ENCODE measurements around the gene TOE1. TPM values are rescaled to one million over a fixed set of nuclear protein-coding genes. Genes with fewer than 3 reads are reported as not detected.

TOE1 gene
- polyA plus RNA-seq, 3 donors, result 13.2 to 15.1 (median 14.9) TPM

DNA sequence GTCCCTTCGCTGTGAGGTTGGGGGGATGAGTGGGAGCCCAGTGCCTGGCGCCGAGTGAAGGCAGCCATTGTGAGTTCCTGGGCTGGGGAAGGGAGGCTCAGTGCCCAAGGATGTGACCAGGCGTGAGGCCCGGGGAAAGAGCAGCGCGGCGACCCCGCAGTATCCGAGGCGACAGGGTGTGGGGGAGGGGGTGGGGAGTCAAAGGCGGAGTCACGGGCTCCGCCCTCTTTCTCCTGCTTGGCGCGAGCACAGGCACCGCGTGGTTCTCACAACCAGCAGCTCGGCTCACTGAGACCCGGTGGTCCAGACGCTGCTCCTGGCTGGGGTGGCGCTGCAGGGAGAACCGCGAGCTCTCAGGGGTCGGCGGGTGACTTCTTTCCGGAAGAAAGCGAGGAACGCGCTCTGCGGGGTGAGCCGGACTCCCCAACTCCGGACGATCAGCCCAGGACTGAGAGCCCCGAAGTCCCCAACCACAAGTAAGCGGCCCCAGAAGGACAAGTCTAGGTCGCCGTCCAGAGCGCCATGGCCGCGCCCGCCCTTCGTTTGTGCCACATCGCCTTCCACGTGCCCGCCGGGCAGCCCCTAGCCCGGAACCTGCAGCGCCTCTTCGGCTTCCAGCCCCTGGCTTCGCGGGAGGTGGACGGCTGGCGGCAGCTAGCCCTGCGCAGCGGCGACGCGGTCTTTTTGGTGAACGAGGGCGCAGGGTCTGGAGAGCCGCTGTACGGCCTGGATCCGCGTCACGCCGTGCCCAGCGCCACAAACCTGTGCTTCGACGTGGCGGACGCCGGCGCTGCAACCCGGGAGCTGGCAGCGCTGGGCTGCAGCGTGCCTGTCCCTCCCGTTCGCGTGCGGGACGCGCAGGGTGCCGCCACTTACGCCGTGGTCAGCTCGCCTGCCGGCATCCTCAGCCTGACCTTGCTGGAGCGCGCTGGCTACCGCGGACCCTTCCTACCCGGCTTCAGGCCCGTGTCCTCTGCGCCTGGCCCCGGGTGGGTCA lies 13.0 kb upstream of the TOE1 start, which contains the start of gene HPDL:
TSS of gene HPDL (plus strand) at position 269 of the 997 bp plus-strand sequence. CDS start at position 523, 254 bp downstream.
- DNase-seq (ENCODE audit: low read depth in 3 of 3, low spot score in 2 of 3), result peak in 2 of 3 donors; percentile 73 to 79

- DNase-seq (ENCODE audit: low read depth in 3 of 3, low spot score in 2 of 3), result no peak
These were observed 12.1 kb upstream of the TOE1 start for GRCh38 chr1:45327644-45328515.

GRCh38 chr1:45328680-45329079 lies 11.3 kb upstream of the TOE1 start:
- no peak for DNase-seq (ENCODE audit: low read depth in 3 of 3, low spot score in 2 of 3)

GRCh38 chr1:45329445-45329844 lies 10.5 kb upstream of the TOE1 start:
- DNase-seq (ENCODE audit: low read depth in 3 of 3, low spot score in 2 of 3), result no peak

DNA sequence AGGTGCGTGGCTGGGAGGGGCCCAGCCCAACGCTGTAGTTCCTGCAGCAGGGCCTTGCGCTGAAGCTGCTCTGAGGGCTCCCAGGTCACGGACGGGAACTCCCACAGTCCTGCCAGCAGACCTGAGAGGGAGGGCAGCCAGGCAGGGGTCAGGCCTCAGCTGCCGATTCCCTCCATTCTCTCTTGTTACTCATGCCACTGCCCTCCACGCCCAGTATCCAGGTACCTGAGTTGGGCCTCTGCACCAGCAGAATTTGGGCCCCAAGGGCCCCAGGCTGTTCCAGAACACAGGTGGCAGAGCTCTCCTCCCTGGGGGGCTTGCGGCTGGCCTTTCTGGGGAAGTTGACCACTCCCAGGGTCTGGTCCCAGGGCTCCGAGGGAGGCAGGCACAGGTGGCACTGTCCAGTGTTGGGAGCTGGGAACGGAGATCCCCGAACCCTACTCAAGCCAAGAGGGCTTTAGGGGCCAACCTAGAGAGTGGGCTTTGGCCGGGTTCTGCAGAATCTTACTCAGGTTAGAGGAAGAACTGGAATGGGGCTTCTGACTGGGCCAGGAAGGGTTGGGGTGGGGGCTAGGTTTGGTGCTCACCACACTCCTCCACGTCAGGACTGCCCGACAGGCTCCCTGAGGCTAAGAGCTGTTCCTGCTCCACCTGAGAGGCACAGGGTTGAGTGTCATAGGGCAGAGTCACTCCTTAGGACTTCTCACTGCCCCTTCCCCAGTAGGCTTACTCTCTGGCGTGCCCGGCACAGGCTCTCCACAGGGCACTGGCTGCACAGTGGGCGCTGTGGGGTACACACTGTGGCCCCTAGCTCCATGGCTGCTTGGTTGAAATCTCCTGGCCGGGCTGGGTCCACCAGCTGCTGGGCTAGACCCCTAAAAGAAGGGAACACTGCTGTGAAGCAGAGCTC lies 8.3 kb upstream of the TOE1 start:
- DNase-seq (ENCODE audit: low read depth in 3 of 3, low spot score in 2 of 3), result no peak

- no peak for DNase-seq (ENCODE audit: low read depth in 3 of 3, low spot score in 2 of 3)
These were observed 7.6 kb upstream of the TOE1 start for GRCh38 chr1:45332346-45332720.

- DNase-seq (ENCODE audit: low read depth in 3 of 3, low spot score in 2 of 3), result no peak
These were observed 5.4 kb upstream of the TOE1 start for GRCh38 chr1:45334308-45335245.

GRCh38 chr1:45335855-45336324 lies 4.1 kb upstream of the TOE1 start:
- DNase-seq (ENCODE audit: low read depth in 3 of 3, low spot score in 2 of 3), result no peak

DNA sequence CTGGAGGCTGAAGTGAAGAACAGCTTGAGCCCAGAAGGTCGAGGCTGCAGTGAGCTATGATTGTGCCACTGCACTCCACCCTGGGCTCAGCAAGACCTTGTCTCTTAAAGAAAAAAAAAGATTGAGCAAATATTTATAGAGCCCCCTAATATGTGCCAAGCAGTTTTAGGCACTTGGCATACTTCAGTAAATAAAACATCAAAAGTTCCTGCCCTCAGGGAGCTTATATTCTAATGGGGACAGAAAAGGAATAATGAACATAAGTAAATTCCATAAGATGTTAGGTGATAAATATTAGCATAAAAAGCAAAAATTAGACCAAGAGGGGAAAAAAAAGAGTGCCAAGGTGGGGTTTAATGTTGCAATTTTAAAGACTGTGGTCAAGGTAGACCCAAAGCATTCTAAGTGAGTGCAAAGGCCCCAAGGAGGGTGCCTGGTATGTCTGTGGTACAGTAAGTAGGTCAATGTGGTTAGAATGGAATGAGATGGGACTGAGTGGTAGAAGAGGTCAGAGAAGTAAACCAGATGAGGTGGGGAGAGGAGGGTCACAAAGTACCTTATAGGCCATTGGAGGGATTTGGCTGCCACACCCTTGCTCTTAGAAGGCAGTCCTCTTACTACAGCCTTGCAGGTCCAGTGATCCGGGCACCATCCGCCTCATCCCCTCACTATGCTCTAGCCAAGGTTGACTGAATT lies 2.2 kb upstream of the TOE1 start:
- no peak for DNase-seq (ENCODE audit: low read depth in 3 of 3, low spot score in 2 of 3)

- DNase-seq (ENCODE audit: low read depth in 3 of 3, low spot score in 2 of 3), result no peak
These were observed 971 bp downstream of the TOE1 start for GRCh38 chr1:45340816-45341466.

DNA sequence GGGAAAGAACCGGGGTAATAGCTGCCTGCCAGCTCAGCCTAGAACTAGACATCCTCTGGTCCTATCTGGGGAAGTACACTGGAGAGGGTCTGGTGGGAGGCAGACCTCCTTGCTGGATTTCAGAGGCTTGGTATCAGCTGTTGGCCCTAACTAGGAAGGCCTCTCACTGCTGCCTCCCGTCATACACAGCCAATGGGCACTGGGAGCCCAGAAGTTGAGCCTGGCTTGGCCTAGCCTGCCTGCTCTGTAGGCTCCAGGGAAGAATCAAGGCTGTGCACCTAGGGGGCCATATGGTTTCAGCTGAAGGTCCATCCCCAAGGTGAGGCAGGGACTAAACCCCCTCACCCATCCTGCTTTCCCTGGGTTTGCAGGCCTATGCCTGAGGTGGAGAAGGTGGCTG lies 4.5 kb downstream of the TOE1 start:
- no peak for DNase-seq (ENCODE audit: low read depth in 3 of 3, low spot score in 2 of 3)

GRCh38 chr1:45345014-45345413 lies 5.0 kb downstream of the TOE1 start:
- no peak for DNase-seq (ENCODE audit: low read depth in 3 of 3, low spot score in 2 of 3)

DNA sequence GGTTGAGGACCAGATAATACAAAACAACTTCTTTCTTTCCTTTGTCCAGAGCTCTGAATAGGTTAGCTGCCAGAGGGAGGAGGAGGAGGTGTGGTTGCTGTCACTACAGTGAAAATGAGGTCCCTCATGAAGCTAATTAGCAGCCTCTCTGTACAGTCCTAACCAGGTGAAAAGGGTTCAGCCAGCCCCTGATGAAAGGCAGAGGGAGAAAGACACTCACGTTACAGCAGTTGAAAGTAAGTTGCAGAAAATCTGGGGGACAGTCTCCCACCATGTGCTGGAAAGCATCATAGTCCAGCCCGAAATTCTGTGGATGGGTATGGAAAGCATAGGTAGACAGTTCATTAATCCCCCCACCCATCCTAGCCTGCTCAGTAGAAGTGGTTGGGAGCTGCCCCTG lies 6.5 kb downstream of the TOE1 start:
- no peak for DNase-seq (ENCODE audit: low read depth in 3 of 3, low spot score in 2 of 3)

- no peak for DNase-seq (ENCODE audit: low read depth in 3 of 3, low spot score in 2 of 3)
These were observed 8.1 kb downstream of the TOE1 start for GRCh38 chr1:45348020-45348419.

DNA sequence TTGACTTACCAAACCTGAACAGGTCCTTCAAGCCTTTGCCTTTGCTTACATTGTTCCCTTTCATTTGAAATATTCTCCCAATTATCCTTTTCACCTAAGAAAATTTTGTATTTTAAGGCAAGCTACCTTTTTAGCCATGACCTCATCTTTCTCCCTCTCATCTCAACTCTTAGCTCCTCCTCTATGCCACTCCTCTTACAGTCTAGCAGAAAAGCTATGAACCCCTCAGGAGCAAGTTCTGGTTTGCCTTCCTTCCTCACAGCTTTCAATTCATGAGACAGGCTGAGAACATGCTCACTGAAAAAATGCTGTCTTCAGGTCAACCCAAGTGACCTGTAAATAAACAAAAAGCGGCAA lies 8.6 kb downstream of the TOE1 start:
- DNase-seq (ENCODE audit: low read depth in 3 of 3, low spot score in 2 of 3), result no peak

DNA sequence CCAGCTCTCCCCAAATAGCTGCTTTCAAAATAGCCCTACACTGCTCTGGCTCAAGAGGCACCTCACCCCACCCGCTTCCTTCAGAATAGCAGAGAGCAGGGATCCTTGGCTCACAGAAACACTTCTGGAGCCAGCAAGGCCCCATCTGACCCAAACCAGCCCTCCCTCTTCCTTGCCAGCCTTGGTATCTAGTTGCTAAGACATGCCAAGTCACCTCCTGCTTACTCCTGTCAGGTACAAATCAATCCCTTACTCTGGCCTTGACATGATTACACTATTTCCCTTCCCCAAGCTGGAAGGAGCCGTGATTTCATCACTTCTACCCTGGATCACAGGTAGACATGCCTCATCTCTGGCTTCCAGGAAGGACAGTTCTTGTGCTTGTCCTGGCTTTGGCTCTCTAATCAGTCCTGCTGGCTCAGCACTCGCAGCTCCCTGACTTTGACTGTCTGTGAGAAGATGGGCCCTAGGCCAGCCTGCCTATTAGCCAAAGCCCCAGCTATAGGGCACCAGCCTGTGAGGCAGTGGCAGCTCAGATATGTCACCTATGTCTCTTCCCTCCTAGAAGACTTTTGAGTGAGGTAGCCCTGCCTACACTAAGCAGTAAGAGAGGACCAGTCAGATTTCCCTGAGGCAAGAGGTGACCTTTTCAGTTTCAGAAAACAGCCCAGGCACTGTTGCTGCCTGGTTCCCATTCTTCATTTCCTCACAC lies 9.2 kb downstream of the TOE1 start:
- no peak for DNase-seq (ENCODE audit: low read depth in 3 of 3, low spot score in 2 of 3)

GRCh38 chr1:45351508-45351907 lies 11.5 kb downstream of the TOE1 start:
- no peak for DNase-seq (ENCODE audit: low read depth in 3 of 3, low spot score in 2 of 3)

All from right renal cortex interstitium (tissue), 3 donors.